MCF 10A (cell line): ENCODE data around the gene PNCK. TPM values are rescaled to one million over a fixed set of nuclear protein-coding genes. Genes with fewer than 3 reads are reported as not detected.
"Not testable (repeated sequence)": the region's sequence is repeated elsewhere in the genome, so short reads cannot be mapped to it uniquely, and the experiment has no call there.

Experiments
- BruUV-seq: library from RNA; stranded (reverse); fragments of 400-500 nt; replicated peaks from 2 replicates; lab custom pipeline; 2021; lab: Mats Ljungman, UMichigan
- CTCF ChIA-PET: fragments of 300-600 bp; sonication (Branson Sonifier 250); formaldehyde crosslinking; extraction: SDS; loops from one replicate; lab custom pipeline; 2021; ENCODE audit warnings: antibody characterized with exemption, inconsistent platforms; lab: Yijun Ruan, JAX
- POLR2A ChIA-PET: fragments of 300-600, 350-650 bp; sonication (Branson Sonifier 250); formaldehyde crosslinking; extraction: SDS; loops from one replicate; lab custom pipeline; 2020; ENCODE audit warnings: antibody characterized with exemption, inconsistent platforms; lab: Yijun Ruan, JAX
- DNase-seq: peaks from one replicate; pipeline ENCODE4 v3.0.0-alpha.2; 2018; ENCODE audit not compliant: unreplicated experiment
- H3K27ac Mint-ChIP-seq: one replicate; pipeline ENCODE4 v1.8.0; 2022; ENCODE audit warnings: mild to moderate bottlenecking, low read depth, mixed read lengths; ENCODE audit not compliant: unreplicated experiment
- H3K27me3 Mint-ChIP-seq: one replicate; pipeline ENCODE4 v1.8.0; 2022; ENCODE audit warnings: mixed read lengths; ENCODE audit not compliant: insufficient read depth, unreplicated experiment
- H3K36me3 Mint-ChIP-seq: one replicate; pipeline ENCODE4 v1.8.0; 2022; ENCODE audit warnings: mild to moderate bottlenecking, moderate library complexity, mixed read lengths; ENCODE audit not compliant: insufficient read depth, unreplicated experiment
- H3K4me1 Mint-ChIP-seq: one replicate; pipeline ENCODE4 v1.8.0; 2022; ENCODE audit warnings: mixed read lengths; ENCODE audit not compliant: insufficient read depth, unreplicated experiment
- H3K4me3 Mint-ChIP-seq: one replicate; pipeline ENCODE4 v1.8.0; 2022; ENCODE audit warnings: mild to moderate bottlenecking, moderate library complexity, mixed read lengths; ENCODE audit not compliant: unreplicated experiment
- H3K9me3 Mint-ChIP-seq: one replicate; pipeline ENCODE4 v1.8.0; 2022; ENCODE audit warnings: mixed read lengths; ENCODE audit not compliant: unreplicated experiment
- intact Hi-C: fragments of 100-400 bp; cut with micrococcal nuclease; formaldehyde crosslinking; loops from 2 replicates; pipeline ENCODE4 v1.14.1; 2022
- total RNA-seq: library from RNA; stranded (reverse); gene quantifications from 2 replicates; pipeline ENCODE4 v1.2.3, GENCODE V29; 2022
- TF ChIP-seq, protein P1 (sequence below): fragments of 200-600 bp; IDR thresholded peaks from one replicate; pipeline ENCODE4 v1.8.0; 2022; ENCODE audit warnings: antibody characterized with exemption, mild to moderate bottlenecking; ENCODE audit not compliant: unreplicated experiment

The PNCK gene
- total RNA-seq, 1 experiment from 2014 or later = not detected

DNA sequence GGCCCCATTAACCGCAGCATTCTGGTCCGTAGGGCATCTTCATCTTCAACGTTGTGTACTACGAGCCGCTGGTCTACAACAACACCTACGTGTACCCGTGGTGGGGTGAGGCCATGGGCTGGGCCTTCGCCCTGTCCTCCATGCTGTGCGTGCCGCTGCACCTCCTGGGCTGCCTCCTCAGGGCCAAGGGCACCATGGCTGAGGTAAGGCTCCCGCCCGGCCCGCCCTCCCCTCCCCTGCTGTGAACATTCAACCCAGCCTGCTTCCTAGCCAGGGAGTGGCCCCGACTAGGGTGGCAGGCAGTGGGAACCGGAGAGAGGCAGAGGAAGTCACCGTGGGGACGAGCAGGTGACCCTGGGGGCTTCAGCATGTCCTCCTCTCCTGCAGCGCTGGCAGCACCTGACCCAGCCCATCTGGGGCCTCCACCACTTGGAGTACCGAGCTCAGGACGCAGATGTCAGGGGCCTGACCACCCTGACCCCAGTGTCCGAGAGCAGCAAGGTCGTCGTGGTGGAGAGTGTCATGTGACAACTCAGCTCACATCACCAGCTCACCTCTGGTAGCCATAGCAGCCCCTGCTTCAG, 21.2 kb upstream of the PNCK start:
- ChIA-PET CTCF (interaction anchor here (0.7 kb wide), 1 partner anchor 123 kb away, joined by 4 read pairs; no protein-coding TSS in a partner anchor), POLR2A (no interaction called here)
- intact Hi-C loops = no loop called here
- Mint-ChIP-seq H3K27me3 (no peaks in the 10 kb centered on the region), H3K36me3 (peaks cover 25% of the 10 kb centered on the region), H3K9me3 (no peaks in the 10 kb centered on the region), H3K27ac (no peak overlapping the region), H3K4me3 (no peak overlapping the region), H3K4me1 (no peaks in the 10 kb centered on the region)
- DNase-seq = no peak
- TSS peak; percentile 21 for BruUV-seq
- TF ChIP-seq, protein P1, sequence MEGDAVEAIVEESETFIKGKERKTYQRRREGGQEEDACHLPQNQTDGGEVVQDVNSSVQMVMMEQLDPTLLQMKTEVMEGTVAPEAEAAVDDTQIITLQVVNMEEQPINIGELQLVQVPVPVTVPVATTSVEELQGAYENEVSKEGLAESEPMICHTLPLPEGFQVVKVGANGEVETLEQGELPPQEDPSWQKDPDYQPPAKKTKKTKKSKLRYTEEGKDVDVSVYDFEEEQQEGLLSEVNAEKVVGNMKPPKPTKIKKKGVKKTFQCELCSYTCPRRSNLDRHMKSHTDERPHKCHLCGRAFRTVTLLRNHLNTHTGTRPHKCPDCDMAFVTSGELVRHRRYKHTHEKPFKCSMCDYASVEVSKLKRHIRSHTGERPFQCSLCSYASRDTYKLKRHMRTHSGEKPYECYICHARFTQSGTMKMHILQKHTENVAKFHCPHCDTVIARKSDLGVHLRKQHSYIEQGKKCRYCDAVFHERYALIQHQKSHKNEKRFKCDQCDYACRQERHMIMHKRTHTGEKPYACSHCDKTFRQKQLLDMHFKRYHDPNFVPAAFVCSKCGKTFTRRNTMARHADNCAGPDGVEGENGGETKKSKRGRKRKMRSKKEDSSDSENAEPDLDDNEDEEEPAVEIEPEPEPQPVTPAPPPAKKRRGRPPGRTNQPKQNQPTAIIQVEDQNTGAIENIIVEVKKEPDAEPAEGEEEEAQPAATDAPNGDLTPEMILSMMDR = no peak

DNA sequence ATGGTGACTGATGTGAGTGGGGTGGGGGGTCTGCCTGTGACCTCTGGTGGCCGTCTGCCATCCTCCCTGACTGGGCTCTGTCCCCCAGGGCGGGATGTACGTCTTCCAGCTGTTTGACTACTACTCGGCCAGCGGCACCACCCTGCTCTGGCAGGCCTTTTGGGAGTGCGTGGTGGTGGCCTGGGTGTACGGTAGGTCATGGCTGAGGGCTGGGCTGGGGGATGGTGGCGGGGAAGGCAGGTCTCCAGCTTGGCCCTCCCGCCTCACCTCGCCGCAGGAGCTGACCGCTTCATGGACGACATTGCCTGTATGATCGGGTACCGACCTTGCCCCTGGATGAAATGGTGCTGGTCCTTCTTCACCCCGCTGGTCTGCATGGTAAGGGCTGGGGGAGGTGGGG, 20.6 kb upstream of the PNCK start:
- H3K4me3 Mint-ChIP-seq, H3K27ac Mint-ChIP-seq, H3K9me3 Mint-ChIP-seq, intact Hi-C loops, BruUV-seq, DNase-seq, H3K27me3 Mint-ChIP-seq, H3K4me1 Mint-ChIP-seq, POLR2A ChIA-PET: not testable (repeated sequence)
- H3K36me3 Mint-ChIP-seq = peaks cover 25% of the 10 kb centered on the region
- CTCF ChIA-PET = interaction anchor here (0.7 kb wide), 1 partner anchor 124 kb away, joined by 4 read pairs; no protein-coding TSS in a partner anchor

DNA sequence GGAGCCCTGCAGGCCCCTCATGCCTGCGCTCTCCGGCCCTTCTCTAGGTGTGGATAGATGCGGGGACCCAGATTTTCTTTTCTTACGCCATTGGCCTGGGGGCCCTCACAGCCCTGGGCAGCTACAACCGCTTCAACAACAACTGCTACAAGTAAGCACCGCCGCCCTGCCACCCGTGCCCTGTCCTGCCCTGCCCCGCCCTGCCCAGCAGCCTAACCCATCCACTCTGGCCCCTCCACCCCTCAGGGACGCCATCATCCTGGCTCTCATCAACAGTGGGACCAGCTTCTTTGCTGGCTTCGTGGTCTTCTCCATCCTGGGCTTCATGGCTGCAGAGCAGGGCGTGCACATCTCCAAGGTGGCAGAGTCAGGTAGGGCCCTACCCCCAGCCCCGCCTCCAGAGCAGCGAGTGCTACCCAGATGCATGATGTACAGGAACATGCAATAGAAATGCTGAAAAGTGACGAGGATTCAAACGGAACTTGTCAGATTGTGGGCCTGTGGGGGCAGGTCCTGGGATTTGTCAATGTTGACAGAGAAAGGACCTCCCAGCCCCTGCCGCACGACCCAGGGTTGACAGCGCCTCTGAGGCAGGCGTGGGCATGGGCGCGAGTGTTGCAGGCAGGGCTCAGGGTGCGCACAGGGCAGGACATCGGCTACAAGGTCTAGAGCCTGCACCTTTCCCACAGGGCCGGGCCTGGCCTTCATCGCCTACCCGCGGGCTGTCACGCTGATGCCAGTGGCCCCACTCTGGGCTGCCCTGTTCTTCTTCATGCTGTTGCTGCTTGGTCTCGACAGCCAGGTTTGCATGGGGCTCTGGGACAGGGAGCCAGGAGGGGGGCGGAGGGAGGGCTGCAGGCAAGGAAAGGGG, 19.8 kb upstream of the PNCK start:
- TF ChIP-seq, protein P1 = no peak
- Mint-ChIP-seq H3K4me3 (no peak overlapping the region), H3K36me3 (peaks cover 25% of the 10 kb centered on the region), H3K9me3 (no peaks in the 10 kb centered on the region), H3K27ac (no peak overlapping the region), H3K27me3 (no peaks in the 10 kb centered on the region), H3K4me1 (no peaks in the 10 kb centered on the region)
- no TSS peak for BruUV-seq
- ChIA-PET CTCF (interaction anchor here (0.6 kb wide), 1 partner anchor 82 kb away, joined by 3 read pairs; no protein-coding TSS in a partner anchor), POLR2A (no interaction called here)
- no peak for DNase-seq
- intact Hi-C loops = no loop called here

DNA sequence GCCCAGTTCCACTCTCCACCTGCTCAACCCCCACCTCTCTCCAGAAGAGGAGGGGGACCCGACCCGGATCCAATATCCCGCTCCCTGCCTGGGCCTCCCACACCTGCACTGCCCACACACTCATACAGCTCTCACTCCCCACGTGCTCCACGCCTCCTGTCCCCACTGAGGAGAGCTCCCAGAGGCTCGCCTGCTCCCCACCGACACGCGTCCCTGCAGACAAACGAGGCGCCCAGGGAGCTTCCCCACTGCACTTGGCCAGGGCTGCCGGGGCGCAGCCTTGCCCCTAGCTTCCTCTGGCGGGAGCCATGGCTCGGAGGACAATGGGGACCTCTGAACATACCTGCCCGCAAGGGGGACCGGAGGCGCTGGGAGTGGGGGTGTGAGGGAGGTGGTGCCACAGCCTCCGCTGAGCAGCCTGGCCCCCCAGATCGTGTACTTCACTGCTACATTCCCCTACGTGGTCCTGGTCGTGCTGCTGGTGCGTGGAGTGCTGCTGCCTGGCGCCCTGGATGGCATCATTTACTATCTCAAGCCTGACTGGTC, 19.1 kb upstream of the PNCK start:
- ChIA-PET POLR2A (no interaction called here), CTCF (interaction anchor here (0.6 kb wide), 1 partner anchor 81 kb away, joined by 3 read pairs; no protein-coding TSS in a partner anchor)
- TF ChIP-seq, protein P1 = no peak
- no peak overlapping the region for H3K27ac Mint-ChIP-seq
- no peaks in the 10 kb centered on the region for H3K9me3 Mint-ChIP-seq
- no peak for DNase-seq
- H3K4me1 Mint-ChIP-seq = no peaks in the 10 kb centered on the region
- H3K4me3 Mint-ChIP-seq = peak overlapping the region; percentile 35
- intact Hi-C loops = no loop called here
- H3K27me3 Mint-ChIP-seq = no peaks in the 10 kb centered on the region
- H3K36me3 Mint-ChIP-seq = peaks cover 19% of the 10 kb centered on the region
- BruUV-seq = no TSS peak
